HepG2 (cell line): ENCODE data around the gene ZNF217. TPM values are rescaled to one million over a fixed set of nuclear protein-coding genes. Genes with fewer than 3 reads are reported as not detected.

Experiments used
- BORCS8-MEF2B ChIP-seq: sonication (generic); formaldehyde crosslinking; IDR thresholded peaks from 2 replicates; pipeline ENCODE4 v1.8.0; 2022; ENCODE audit warnings: mild to moderate bottlenecking, missing genetic modification reagents
- CAMTA2 ChIP-seq: sonication (generic); formaldehyde crosslinking; IDR thresholded peaks from 2 replicates; pipeline ENCODE4 v1.4.0; 2020; ENCODE audit warnings: mild to moderate bottlenecking, missing genetic modification reagents, borderline replicate concordance
- ELF3 ChIP-seq: IDR thresholded peaks from 2 replicates; pipeline ENCODE4 v1.6.1; 2016; ENCODE audit warnings: missing genetic modification reagents, missing compliant biosample characterization
- NONO ChIP-seq, 2 experiments: fragments of 450-650 bp in 1 of 2; sonication (generic) in 1 of 2; formaldehyde crosslinking in 1 of 2; IDR thresholded peaks in 1 of 2; conservative IDR thresholded peaks in 1 of 2; 2 replicates each; pipeline versions ENCODE4 v1.6.1 to v1.8.0; 2017 to 2022; ENCODE audit warnings: mild to moderate bottlenecking in 1 of 2, missing genetic modification reagents in 1 of 2, moderate library complexity in 1 of 2
- NR2F2 ChIP-seq: IDR thresholded peaks from 2 replicates; pipeline ENCODE4 v1.6.1; 2012; ENCODE audit warnings: low read depth, inconsistent platforms, borderline replicate concordance
- PHB2 ChIP-seq: fragments of 450-650 bp; IDR thresholded peaks from 2 replicates; pipeline ENCODE4 v1.6.1; 2018; ENCODE audit not compliant: partially characterized antibody
- REXO4 ChIP-seq: sonication (generic); formaldehyde crosslinking; IDR thresholded peaks from 2 replicates; pipeline ENCODE4 v1.8.0; 2022; ENCODE audit warnings: missing genetic modification reagents, mild to moderate bottlenecking, borderline replicate concordance
- SATB2 ChIP-seq: sonication (generic); formaldehyde crosslinking; IDR thresholded peaks from 2 replicates; pipeline ENCODE4 v1.5.0; 2020; ENCODE audit warnings: missing genetic modification reagents
- SIX4 ChIP-seq: sonication (generic); formaldehyde crosslinking; IDR thresholded peaks from 2 replicates; pipeline ENCODE4 v1.4.0; 2020; ENCODE audit warnings: missing genetic modification reagents
- ZNF225 ChIP-seq: sonication (generic); formaldehyde crosslinking; IDR thresholded peaks from 2 replicates; pipeline ENCODE4 v1.4.0; 2020; ENCODE audit warnings: mild to moderate bottlenecking, missing genetic modification reagents
- ZNF460 ChIP-seq: sonication (generic); formaldehyde crosslinking; IDR thresholded peaks from 2 replicates; pipeline ENCODE4 v1.5.1; 2020; ENCODE audit warnings: missing genetic modification reagents, mild to moderate bottlenecking, borderline replicate concordance
- ZNF737 ChIP-seq: sonication (generic); formaldehyde crosslinking; IDR thresholded peaks from 2 replicates; pipeline ENCODE4 v1.5.0; 2020; ENCODE audit warnings: missing genetic modification reagents, mild to moderate bottlenecking, borderline replicate concordance
- polyA plus RNA-seq, 8 experiments: library from polyadenylated mRNA; depleted of rRNA in 3 of 8; stranded (reverse) in 7 of 8; unstranded in 1 of 8; fragments of >200 nt; fragmentation: Illumina TruSeq in 4 of 8; extraction: Trizol in 4 of 8; gene quantifications; 2 replicates each; pipeline versions ENCODE4 v1.2.1 to v1.2.3, GENCODE V29; 2011 to 2016; ENCODE audit warnings: low read depth in 4 of 8, missing spikeins in 1 of 8, mixed read lengths in 1 of 8; ENCODE audit not compliant: insufficient read depth in 1 of 8
- total RNA-seq, 5 experiments: library from RNA; depleted of rRNA; stranded (reverse); fragments of >200 nt; fragmentation: Illumina TruSeq; extraction: Trizol; gene quantifications; 2 replicates each; pipeline ENCODE4 v1.2.3, GENCODE V29; 2016; ENCODE audit warnings: low read depth in 1 of 5
- TF ChIP-seq, protein P1 (sequence below), 2 experiments: fragments of 450-650 bp in 1 of 2; sonication (generic) in 1 of 2; formaldehyde crosslinking in 1 of 2; IDR thresholded peaks; 2 replicates each; pipeline versions ENCODE4 v1.6.1 to v1.8.0; 2016 to 2022; ENCODE audit warnings: antibody characterized with exemption in 1 of 2, mild to moderate bottlenecking in 1 of 2, missing genetic modification reagents in 1 of 2
- TF ChIP-seq, protein P2 (sequence below): sonication (generic); formaldehyde crosslinking; IDR thresholded peaks from 2 replicates; pipeline ENCODE4 v1.5.1; 2020; ENCODE audit warnings: missing genetic modification reagents, mild to moderate bottlenecking, borderline replicate concordance
- TF ChIP-seq, protein P3 (sequence below): sonication (generic); formaldehyde crosslinking; IDR thresholded peaks from 2 replicates; pipeline ENCODE4 v1.8.0; 2022; ENCODE audit warnings: mild to moderate bottlenecking, missing genetic modification reagents, moderate library complexity
- TF ChIP-seq, protein P4 (sequence below): IDR thresholded peaks from 2 replicates; pipeline ENCODE4 v1.6.1; 2016; ENCODE audit warnings: missing compliant biosample characterization, missing genetic modification reagents, borderline replicate concordance

Gene ZNF217
- total and polyA plus RNA-seq, 2 of the 13 experiments (the other 11 are each of a cell fraction or from before 2014, with no cell fraction given): 22.3 to 29.8 TPM

DNA sequence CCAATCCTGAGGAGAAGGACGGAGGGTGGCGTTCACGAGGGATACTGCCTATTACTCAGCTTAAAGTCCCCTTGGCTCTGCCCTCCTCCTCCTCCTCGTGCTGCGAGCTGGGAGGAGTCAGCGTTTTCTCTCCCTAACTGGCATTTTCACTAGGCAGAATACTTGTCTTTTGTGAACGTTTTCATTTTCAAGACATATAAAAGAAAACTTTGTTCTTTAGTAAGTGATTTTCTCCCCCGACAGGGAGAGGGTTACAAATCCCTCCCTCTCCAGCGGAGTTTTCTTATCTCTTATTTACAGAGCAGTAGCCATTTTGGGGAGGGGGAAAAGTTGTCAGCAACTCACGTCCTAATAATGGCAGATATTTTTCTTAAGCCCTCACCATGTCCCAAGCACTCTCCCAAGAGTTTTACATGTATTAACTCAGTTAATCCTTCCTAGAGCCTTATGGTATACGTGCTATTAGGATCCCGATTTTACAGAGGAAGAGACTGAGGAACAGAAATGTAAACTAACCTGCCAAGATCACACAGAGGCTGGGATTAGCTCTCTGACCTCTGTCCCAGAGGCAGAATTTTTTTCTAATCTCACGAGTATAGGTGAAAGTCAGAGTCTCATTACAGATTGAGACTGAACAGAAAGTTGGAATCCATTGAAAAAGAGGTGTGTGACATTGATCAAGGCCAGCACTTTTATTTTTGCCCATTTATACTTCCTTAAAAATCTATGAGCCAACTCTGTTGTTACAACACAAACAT is 30.0 kb upstream of the ZNF217 start (continued):
- TF ChIP-seq, protein P1, sequence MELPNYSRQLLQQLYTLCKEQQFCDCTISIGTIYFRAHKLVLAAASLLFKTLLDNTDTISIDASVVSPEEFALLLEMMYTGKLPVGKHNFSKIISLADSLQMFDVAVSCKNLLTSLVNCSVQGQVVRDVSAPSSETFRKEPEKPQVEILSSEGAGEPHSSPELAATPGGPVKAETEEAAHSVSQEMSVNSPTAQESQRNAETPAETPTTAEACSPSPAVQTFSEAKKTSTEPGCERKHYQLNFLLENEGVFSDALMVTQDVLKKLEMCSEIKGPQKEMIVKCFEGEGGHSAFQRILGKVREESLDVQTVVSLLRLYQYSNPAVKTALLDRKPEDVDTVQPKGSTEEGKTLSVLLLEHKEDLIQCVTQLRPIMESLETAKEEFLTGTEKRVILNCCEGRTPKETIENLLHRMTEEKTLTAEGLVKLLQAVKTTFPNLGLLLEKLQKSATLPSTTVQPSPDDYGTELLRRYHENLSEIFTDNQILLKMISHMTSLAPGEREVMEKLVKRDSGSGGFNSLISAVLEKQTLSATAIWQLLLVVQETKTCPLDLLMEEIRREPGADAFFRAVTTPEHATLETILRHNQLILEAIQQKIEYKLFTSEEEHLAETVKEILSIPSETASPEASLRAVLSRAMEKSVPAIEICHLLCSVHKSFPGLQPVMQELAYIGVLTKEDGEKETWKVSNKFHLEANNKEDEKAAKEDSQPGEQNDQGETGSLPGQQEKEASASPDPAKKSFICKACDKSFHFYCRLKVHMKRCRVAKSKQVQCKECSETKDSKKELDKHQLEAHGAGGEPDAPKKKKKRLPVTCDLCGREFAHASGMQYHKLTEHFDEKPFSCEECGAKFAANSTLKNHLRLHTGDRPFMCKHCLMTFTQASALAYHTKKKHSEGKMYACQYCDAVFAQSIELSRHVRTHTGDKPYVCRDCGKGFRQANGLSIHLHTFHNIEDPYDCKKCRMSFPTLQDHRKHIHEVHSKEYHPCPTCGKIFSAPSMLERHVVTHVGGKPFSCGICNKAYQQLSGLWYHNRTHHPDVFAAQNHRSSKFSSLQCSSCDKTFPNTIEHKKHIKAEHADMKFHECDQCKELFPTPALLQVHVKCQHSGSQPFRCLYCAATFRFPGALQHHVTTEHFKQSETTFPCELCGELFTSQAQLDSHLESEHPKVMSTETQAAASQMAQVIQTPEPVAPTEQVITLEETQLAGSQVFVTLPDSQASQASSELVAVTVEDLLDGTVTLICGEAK (IDR thresholded peaks at IDR 0.05): no peak
- TF ChIP-seq, protein P1 (CRISPR knock-in tag; IDR thresholded peaks at IDR 0.05): peak; percentile 28; the same call in 1 of the 2 replicates
- TF ChIP-seq BORCS8-MEF2B (CRISPR knock-in tag): no peak
- no peak for TF ChIP-seq SATB2 (CRISPR knock-in tag)
- TF ChIP-seq, protein P2, sequence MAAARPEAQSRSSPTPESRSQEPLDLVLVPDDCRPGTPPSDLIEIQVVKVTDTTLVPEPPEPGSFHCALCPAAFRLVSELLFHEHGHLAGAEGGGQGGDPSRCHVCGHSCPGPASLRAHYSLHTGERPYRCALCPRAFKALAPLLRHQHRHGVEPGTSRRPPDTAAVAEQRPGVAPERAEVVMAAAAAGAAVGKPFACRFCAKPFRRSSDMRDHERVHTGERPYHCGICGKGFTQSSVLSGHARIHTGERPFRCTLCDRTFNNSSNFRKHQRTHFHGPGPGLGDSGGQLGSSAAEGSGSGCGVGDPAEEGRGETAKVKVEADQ (CRISPR knock-in tag): peak; percentile 72; the same call in 1 of the 2 replicates
- no peak for TF ChIP-seq ZNF737 (CRISPR knock-in tag)
- TF ChIP-seq NR2F2: 0 out of 2 replicates have a peak, but pooled peaks have one; percentile 62
- TF ChIP-seq REXO4: no peak
- TF ChIP-seq SIX4 (CRISPR knock-in tag): no peak
- no peak for TF ChIP-seq PHB2
- TF ChIP-seq ELF3 (CRISPR knock-in tag): peak; percentile 59
- no peak for TF ChIP-seq NONO (IDR thresholded peaks at IDR 0.05)
- 0 out of 2 replicates have a peak, but pooled peaks have one; percentile 50 for TF ChIP-seq NONO (CRISPR knock-in tag; conservative IDR thresholded peaks at IDR 0.05)
- TF ChIP-seq, protein P3, sequence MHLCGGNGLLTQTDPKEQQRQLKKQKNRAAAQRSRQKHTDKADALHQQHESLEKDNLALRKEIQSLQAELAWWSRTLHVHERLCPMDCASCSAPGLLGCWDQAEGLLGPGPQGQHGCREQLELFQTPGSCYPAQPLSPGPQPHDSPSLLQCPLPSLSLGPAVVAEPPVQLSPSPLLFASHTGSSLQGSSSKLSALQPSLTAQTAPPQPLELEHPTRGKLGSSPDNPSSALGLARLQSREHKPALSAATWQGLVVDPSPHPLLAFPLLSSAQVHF (CRISPR knock-in tag): no peak
- TF ChIP-seq, protein P4, sequence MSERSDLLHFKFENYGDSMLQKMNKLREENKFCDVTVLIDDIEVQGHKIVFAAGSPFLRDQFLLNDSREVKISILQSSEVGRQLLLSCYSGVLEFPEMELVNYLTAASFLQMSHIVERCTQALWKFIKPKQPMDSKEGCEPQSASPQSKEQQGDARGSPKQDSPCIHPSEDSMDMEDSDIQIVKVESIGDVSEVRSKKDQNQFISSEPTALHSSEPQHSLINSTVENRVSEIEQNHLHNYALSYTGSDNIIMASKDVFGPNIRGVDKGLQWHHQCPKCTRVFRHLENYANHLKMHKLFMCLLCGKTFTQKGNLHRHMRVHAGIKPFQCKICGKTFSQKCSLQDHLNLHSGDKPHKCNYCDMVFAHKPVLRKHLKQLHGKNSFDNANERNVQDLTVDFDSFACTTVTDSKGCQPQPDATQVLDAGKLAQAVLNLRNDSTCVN (CRISPR knock-in tag): no peak
- TF ChIP-seq CAMTA2 (CRISPR knock-in tag): no peak
- TF ChIP-seq ZNF225 (CRISPR knock-in tag): no peak
- TF ChIP-seq ZNF460 (CRISPR knock-in tag): no peak; the same call in 1 of the 2 replicates
